ENCODE results near the gene RETREG1. TPM values are rescaled to one million over a fixed set of nuclear protein-coding genes. Genes with fewer than 3 reads are reported as not detected.

RETREG1 gene
- total and polyA plus RNA-seq, 2 of the 13 experiments (the other 11 are each of a cell fraction or from before 2014, with no cell fraction given) = 0.07 TPM; not detected in 1

DNA sequence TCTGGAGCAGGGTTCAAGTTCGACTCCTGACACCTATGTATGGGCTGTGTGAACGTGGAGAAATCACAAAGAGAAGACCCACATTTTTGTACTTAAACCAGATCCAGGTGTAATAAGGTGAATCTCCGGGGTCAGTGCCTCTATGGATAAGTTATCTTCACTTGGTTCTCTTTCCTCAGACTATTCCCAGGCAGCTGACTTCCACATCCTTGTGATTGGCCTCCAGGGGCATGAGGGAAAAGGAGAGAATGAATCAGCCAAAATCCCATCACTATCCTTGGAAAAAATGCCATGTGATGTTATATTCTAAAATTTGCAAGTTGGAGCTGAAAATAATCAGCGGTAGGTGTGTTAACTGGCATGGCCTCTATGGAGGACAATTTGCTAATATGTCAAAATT is 188.4 kb downstream of the RETREG1 start (continued):
- TF ChIP-seq NFE2 (CRISPR knock-in tag; IDR thresholded peaks at IDR 0.05) (no peak), ZNF431 (CRISPR knock-in tag; IDR thresholded peaks at IDR 0.05; ENCODE audit: borderline replicate concordance, low read depth) (no peak)
- TF ChIP-seq, protein P1, sequence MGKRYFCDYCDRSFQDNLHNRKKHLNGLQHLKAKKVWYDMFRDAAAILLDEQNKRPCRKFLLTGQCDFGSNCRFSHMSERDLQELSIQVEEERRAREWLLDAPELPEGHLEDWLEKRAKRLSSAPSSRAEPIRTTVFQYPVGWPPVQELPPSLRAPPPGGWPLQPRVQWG (CRISPR knock-in tag; IDR thresholded peaks at IDR 0.05; ENCODE audit: borderline replicate concordance, low read depth) = no peak

DNA sequence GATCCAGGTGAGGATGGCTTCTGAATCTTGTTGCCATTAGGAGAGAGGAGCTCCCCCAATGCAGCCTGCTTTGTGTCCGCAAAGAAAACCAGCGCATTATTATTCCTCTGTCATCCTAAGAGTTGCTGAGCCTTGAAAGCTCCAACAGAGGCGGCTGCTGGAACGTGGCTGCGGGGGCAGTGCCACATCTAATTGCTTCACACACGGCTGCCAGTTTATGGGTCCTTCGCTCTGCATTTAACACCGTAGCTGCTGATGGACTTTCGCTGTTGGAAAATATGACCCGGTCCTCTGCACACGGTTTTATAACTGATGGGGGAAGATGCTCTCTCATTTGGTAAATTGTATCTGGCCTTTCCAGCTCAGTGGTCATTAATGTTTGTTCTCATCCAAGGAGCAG is 189.2 kb downstream of the RETREG1 start:
- Histone ChIP-seq H3K4me1 (ENCODE audit: insufficient read depth, low read length) (no peaks in the 10 kb centered on the region), H3K4me2 (ENCODE audit: low read depth, low read length) (no peak overlapping the region), H4K20me1 (ENCODE audit: insufficient read depth, low read length) (no peaks in the 10 kb centered on the region), H3K4me3 (replicated peaks in 1 of 3; ENCODE audit: insufficient read depth in 1 of 3, low read depth in 2 of 3, low read length in 3 of 3) (no peak overlapping the region), H3K27ac (ENCODE audit: extremely low read length, insufficient read depth, low read length) (no peak overlapping the region), H2AFZ (ENCODE audit: low read length) (no peak overlapping the region), H3K9me3 (ENCODE audit: low read length) (no peaks in the 10 kb centered on the region), H3K27me3 (ENCODE audit: control insufficient read depth in 1 of 2, insufficient read depth in 2 of 2, low read length in 2 of 2) (peaks cover 0 to 7% of the 10 kb centered on the region in 2 experiments; a peak in 1 of 5 replicates), H3K36me3 (replicated peaks in 1 of 2; ENCODE audit: control insufficient read depth in 1 of 2, insufficient read depth in 2 of 2, low read length in 2 of 2) (no peaks in the 10 kb centered on the region), H3K79me2 (ENCODE audit: insufficient read depth, low read length) (no peaks in the 10 kb centered on the region), H3K9ac (ENCODE audit: insufficient read depth, low read depth, low read length) (no peak overlapping the region)
- no peak for ATAC-seq
- CTCF ChIA-PET (ENCODE audit: low intra/inter-chr PET ratio, low total read pairs) = no interaction called here
- no TSS peak for BruUV-seq (replicated peaks)
- POLR2A ChIA-PET = no interaction called here
- FAIRE-seq = no peak
- WGBS (ENCODE audit: low lambda C conversion rate) = 33% methylated on average over 11 of the region's 11 CpGs
- no peak for DNase-seq (ENCODE audit: low spot score)
- intact Hi-C loops (cut with micrococcal nuclease; ENCODE audit: unreplicated experiment) (no loop called here), in situ Hi-C loops (cut with HindIII; ENCODE audit: extremely low pct_ligation_motif_present, low pct_unique_long_range_greater_than_20kb) (no loop called here)
- TF ChIP-seq GATAD2A (CRISPR knock-in tag; IDR thresholded peaks at IDR 0.05) (no peak), EZH2 (conservative IDR thresholded peaks at IDR 0.05; ENCODE audit: low read depth, low read length) (no peak), ZNF546 (CRISPR knock-in tag; conservative IDR thresholded peaks at IDR 0.05) (no peak), ARID2 (CRISPR knock-in tag; IDR thresholded peaks at IDR 0.05; ENCODE audit: borderline replicate concordance) (no peak)
- TF ChIP-seq, protein P2, sequence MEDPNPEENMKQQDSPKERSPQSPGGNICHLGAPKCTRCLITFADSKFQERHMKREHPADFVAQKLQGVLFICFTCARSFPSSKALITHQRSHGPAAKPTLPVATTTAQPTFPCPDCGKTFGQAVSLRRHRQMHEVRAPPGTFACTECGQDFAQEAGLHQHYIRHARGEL (CRISPR knock-in tag; IDR thresholded peaks at IDR 0.05) = no peak
- TF ChIP-seq, protein P3, sequence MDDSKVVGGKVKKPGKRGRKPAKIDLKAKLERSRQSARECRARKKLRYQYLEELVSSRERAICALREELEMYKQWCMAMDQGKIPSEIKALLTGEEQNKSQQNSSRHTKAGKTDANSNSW (CRISPR knock-in tag; IDR thresholded peaks at IDR 0.05; ENCODE audit: borderline replicate concordance) = no peak
- TF ChIP-seq, protein P4, sequence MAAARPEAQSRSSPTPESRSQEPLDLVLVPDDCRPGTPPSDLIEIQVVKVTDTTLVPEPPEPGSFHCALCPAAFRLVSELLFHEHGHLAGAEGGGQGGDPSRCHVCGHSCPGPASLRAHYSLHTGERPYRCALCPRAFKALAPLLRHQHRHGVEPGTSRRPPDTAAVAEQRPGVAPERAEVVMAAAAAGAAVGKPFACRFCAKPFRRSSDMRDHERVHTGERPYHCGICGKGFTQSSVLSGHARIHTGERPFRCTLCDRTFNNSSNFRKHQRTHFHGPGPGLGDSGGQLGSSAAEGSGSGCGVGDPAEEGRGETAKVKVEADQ (CRISPR knock-in tag; IDR thresholded peaks at IDR 0.05; ENCODE audit: borderline replicate concordance) = no peak
- TF ChIP-seq, protein P5, sequence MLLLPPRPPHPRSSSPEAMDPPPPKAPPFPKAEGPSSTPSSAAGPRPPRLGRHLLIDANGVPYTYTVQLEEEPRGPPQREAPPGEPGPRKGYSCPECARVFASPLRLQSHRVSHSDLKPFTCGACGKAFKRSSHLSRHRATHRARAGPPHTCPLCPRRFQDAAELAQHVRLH (CRISPR knock-in tag; IDR thresholded peaks at IDR 0.05; ENCODE audit: borderline replicate concordance, low read depth) = no peak
- TF ChIP-seq, protein P6, sequence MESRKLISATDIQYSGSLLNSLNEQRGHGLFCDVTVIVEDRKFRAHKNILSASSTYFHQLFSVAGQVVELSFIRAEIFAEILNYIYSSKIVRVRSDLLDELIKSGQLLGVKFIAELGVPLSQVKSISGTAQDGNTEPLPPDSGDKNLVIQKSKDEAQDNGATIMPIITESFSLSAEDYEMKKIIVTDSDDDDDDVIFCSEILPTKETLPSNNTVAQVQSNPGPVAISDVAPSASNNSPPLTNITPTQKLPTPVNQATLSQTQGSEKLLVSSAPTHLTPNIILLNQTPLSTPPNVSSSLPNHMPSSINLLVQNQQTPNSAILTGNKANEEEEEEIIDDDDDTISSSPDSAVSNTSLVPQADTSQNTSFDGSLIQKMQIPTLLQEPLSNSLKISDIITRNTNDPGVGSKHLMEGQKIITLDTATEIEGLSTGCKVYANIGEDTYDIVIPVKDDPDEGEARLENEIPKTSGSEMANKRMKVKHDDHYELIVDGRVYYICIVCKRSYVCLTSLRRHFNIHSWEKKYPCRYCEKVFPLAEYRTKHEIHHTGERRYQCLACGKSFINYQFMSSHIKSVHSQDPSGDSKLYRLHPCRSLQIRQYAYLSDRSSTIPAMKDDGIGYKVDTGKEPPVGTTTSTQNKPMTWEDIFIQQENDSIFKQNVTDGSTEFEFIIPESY (CRISPR knock-in tag; IDR thresholded peaks at IDR 0.05) = no peak
- TF ChIP-seq, protein P7, sequence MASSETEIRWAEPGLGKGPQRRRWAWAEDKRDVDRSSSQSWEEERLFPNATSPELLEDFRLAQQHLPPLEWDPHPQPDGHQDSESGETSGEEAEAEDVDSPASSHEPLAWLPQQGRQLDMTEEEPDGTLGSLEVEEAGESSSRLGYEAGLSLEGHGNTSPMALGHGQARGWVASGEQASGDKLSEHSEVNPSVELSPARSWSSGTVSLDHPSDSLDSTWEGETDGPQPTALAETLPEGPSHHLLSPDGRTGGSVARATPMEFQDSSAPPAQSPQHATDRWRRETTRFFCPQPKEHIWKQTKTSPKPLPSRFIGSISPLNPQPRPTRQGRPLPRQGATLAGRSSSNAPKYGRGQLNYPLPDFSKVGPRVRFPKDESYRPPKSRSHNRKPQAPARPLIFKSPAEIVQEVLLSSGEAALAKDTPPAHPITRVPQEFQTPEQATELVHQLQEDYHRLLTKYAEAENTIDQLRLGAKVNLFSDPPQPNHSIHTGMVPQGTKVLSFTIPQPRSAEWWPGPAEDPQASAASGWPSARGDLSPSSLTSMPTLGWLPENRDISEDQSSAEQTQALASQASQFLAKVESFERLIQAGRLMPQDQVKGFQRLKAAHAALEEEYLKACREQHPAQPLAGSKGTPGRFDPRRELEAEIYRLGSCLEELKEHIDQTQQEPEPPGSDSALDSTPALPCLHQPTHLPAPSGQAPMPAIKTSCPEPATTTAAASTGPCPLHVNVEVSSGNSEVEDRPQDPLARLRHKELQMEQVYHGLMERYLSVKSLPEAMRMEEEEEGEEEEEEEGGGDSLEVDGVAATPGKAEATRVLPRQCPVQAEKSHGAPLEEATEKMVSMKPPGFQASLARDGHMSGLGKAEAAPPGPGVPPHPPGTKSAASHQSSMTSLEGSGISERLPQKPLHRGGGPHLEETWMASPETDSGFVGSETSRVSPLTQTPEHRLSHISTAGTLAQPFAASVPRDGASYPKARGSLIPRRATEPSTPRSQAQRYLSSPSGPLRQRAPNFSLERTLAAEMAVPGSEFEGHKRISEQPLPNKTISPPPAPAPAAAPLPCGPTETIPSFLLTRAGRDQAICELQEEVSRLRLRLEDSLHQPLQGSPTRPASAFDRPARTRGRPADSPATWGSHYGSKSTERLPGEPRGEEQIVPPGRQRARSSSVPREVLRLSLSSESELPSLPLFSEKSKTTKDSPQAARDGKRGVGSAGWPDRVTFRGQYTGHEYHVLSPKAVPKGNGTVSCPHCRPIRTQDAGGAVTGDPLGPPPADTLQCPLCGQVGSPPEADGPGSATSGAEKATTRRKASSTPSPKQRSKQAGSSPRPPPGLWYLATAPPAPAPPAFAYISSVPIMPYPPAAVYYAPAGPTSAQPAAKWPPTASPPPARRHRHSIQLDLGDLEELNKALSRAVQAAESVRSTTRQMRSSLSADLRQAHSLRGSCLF (CRISPR knock-in tag; IDR thresholded peaks at IDR 0.05; ENCODE audit: borderline replicate concordance) = no peak

All from HepG2 (cell line).